HFF-Myc (cell line): ENCODE data around the gene DAAM1.

Experiments
- DNase-seq: peaks from one replicate; pipeline ENCODE4 v3.0.0-alpha.2; 2011; ENCODE audit warnings: low read depth; ENCODE audit errors: extremely low read depth
- H3K4me3 ChIP-seq: replicated peaks from 2 replicates; pipeline ENCODE4 v1.5.1; 2011; ENCODE audit warnings: low read depth, mild to moderate bottlenecking, control low read depth, low read length
- TF ChIP-seq, protein P1 (sequence below): IDR thresholded peaks from 2 replicates; pipeline ENCODE4 v1.5.1; 2012; ENCODE audit warnings: mild to moderate bottlenecking, low read depth, low read length, control low read depth; ENCODE audit errors: missing control alignments

Gene DAAM1

DNA sequence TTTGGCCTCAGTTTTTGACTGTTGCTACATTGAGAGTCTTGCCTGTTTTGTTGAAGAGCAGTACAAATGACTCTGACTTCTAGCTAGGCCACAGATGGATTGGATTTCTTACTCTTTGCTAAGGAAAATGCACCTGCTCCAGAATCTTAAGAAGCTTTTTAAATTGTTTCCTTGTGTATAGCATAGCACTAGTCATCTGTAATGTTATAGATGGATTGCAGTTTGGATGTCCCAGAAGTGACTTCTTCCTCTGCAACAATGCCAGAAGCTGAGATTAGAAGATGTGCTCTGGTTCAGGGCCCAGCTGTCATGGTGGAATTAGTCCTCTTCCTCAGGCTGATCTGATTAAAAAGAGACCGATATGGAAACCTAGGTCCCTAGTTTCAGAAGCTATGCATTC, 67.9 kb downstream of the DAAM1 start:
- H3K4me3 ChIP-seq = no peak overlapping the region
- DNase-seq = no peak
- TF ChIP-seq, protein P1, sequence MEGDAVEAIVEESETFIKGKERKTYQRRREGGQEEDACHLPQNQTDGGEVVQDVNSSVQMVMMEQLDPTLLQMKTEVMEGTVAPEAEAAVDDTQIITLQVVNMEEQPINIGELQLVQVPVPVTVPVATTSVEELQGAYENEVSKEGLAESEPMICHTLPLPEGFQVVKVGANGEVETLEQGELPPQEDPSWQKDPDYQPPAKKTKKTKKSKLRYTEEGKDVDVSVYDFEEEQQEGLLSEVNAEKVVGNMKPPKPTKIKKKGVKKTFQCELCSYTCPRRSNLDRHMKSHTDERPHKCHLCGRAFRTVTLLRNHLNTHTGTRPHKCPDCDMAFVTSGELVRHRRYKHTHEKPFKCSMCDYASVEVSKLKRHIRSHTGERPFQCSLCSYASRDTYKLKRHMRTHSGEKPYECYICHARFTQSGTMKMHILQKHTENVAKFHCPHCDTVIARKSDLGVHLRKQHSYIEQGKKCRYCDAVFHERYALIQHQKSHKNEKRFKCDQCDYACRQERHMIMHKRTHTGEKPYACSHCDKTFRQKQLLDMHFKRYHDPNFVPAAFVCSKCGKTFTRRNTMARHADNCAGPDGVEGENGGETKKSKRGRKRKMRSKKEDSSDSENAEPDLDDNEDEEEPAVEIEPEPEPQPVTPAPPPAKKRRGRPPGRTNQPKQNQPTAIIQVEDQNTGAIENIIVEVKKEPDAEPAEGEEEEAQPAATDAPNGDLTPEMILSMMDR = no peak

GRCh38 chr14:59261334-59261733, 72.9 kb downstream of the DAAM1 start:
- TF ChIP-seq, protein P1 = no peak
- no peak overlapping the region for H3K4me3 ChIP-seq
- DNase-seq = no peak

- DNase-seq = no peak
- TF ChIP-seq, protein P1 = no peak
- no peak overlapping the region for H3K4me3 ChIP-seq
These were observed 74.4 kb downstream of the DAAM1 start for GRCh38 chr14:59262717-59263454.

GRCh38 chr14:59265808-59266207, 77.3 kb downstream of the DAAM1 start:
- DNase-seq = no peak
- TF ChIP-seq, protein P1 = no peak
- no peak overlapping the region for H3K4me3 ChIP-seq

GRCh38 chr14:59267046-59267445, 78.6 kb downstream of the DAAM1 start:
- DNase-seq = no peak
- TF ChIP-seq, protein P1 = no peak
- no peak overlapping the region for H3K4me3 ChIP-seq

DNA sequence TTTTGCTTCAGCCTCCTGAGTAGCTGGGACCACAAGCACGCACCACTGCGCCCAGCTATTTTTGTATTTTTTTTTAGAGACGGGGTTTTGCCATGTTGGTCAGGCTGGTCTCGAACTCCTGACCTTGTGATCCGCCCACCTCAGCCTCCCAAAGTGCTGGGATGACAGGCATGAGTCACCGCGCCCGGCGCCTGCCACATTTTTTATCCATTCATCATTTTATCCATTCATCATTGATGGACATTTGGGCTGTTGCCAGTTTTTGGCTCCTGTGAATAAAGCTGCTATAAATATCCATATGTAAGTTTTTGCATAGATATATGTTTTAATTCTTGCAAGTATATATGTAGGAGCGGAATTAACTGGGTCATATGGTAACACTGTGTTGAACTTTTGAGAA, 79.5 kb downstream of the DAAM1 start:
- DNase-seq = no peak
- H3K4me3 ChIP-seq = no peak overlapping the region
- TF ChIP-seq, protein P1 = no peak

GRCh38 chr14:59268858-59269257, 80.4 kb downstream of the DAAM1 start:
- no peak overlapping the region for H3K4me3 ChIP-seq
- DNase-seq = no peak
- TF ChIP-seq, protein P1 = no peak
